CD14-positive monocyte (primary cell): ENCODE results near the gene RNF215. TPM values are rescaled to one million over a fixed set of nuclear protein-coding genes. Genes with fewer than 3 reads are reported as not detected.
A peak's percentile ranks its signal among the peaks of the same experiment; 100 is the strongest.

Experiments
- DNase-seq, 3 donors: peaks; one replicate each; pipeline ENCODE4 v3.0.0-alpha.2; 2011 to 2022
- H2AFZ ChIP-seq: 2 replicates; pipeline ENCODE4 v1.6.0; 2012; ENCODE audit warnings: mild to moderate bottlenecking, low read depth, low read length, inconsistent platforms; ENCODE audit not compliant: insufficient read depth, poor library complexity, severe bottlenecking
- H3K27ac ChIP-seq, 2 donors: 1 replicate in 1 of 2; 2 replicates in 1 of 2; pipeline ENCODE4 v1.5.1; 2012 to 2013; ENCODE audit warnings: low read length in 2 of 2, control low read depth in 1 of 2, inconsistent platforms in 1 of 2, low read depth in 1 of 2, mild to moderate bottlenecking in 1 of 2
- H3K27me3 ChIP-seq, 2 donors: one replicate each; pipeline versions ENCODE4 v1.6.0 to v1.6.1; 2011 to 2013; ENCODE audit warnings: low read length in 2 of 2; ENCODE audit not compliant: control insufficient read depth in 2 of 2, insufficient read depth in 2 of 2
- H3K36me3 ChIP-seq, 2 donors: replicated peaks in 1 of 2; 1 replicate in 1 of 2; 2 replicates in 1 of 2; pipeline versions ENCODE4 v1.5.1 to v1.6.1; 2012 to 2013; ENCODE audit warnings: low read length in 2 of 2, control low read depth in 1 of 2, inconsistent platforms in 1 of 2, mild to moderate bottlenecking in 1 of 2; ENCODE audit not compliant: insufficient read depth in 2 of 2, control insufficient read depth in 1 of 2
- H3K4me1 ChIP-seq, 2 donors: 1 replicate in 1 of 2; 2 replicates in 1 of 2; pipeline versions ENCODE4 v1.5.1 to v1.6.1; 2012 to 2013; ENCODE audit warnings: low read length in 2 of 2, control low read depth in 1 of 2, inconsistent platforms in 1 of 2, mild to moderate bottlenecking in 1 of 2, moderate library complexity in 1 of 2; ENCODE audit not compliant: insufficient read depth in 2 of 2, control insufficient read depth in 1 of 2
- H3K4me2 ChIP-seq: replicated peaks from 2 replicates; pipeline ENCODE3; 2012; ENCODE audit warnings: low read length, moderate library complexity, mild to moderate bottlenecking; ENCODE audit not compliant: poor library complexity, severe bottlenecking; ENCODE audit errors: extremely low read depth
- H3K4me3 ChIP-seq, 3 experiments: fragments of 200-600 bp in 1 of 3; sonication (generic) in 1 of 3; replicated peaks in 1 of 3; 1 replicate in 2 of 3; 2 replicates in 1 of 3; pipeline ENCODE4 v1.5.1; 2011 to 2013; ENCODE audit warnings: low read length in 3 of 3, mild to moderate bottlenecking in 3 of 3, control low read depth in 2 of 3, low read depth in 2 of 3, inconsistent platforms in 1 of 3, moderate library complexity in 1 of 3
- H3K79me2 ChIP-seq: 2 replicates; pipeline ENCODE4 v1.6.0; 2012; ENCODE audit warnings: mild to moderate bottlenecking, control low read depth, inconsistent platforms, low read length, moderate library complexity; ENCODE audit not compliant: insufficient read depth
- H3K9ac ChIP-seq: 2 replicates; pipeline ENCODE4 v1.6.0; 2017; ENCODE audit warnings: low read length, mild to moderate bottlenecking; ENCODE audit not compliant: insufficient read depth, poor library complexity, severe bottlenecking
- H3K9me3 ChIP-seq, 2 donors: replicated peaks in 1 of 2; 1 replicate in 1 of 2; 2 replicates in 1 of 2; pipeline versions ENCODE4 v1.5.1 to v1.6.1; 2012 to 2013; ENCODE audit warnings: low read length in 2 of 2, control low read depth in 1 of 2; ENCODE audit not compliant: control insufficient read depth in 1 of 2, insufficient read depth in 1 of 2
- H4K20me1 ChIP-seq: 2 replicates; pipeline ENCODE4 v1.6.0; 2012; ENCODE audit warnings: mild to moderate bottlenecking, low read length, control low read depth, moderate library complexity; ENCODE audit not compliant: insufficient read depth
- H3K27ac Mint-ChIP-seq, 7 donors: one replicate each; pipeline ENCODE4 v1.8.0; 2020; ENCODE audit warnings: mild to moderate bottlenecking in 7 of 7, mixed read lengths in 7 of 7, moderate library complexity in 6 of 7, inconsistent platforms in 2 of 7
- H3K27me3 Mint-ChIP-seq, 3 donors: one replicate each; pipeline ENCODE4 v1.8.0; 2021 to 2022; ENCODE audit warnings: low read depth in 3 of 3, mild to moderate bottlenecking in 3 of 3, mixed read lengths in 3 of 3, moderate library complexity in 3 of 3, inconsistent platforms in 1 of 3
- H3K36me3 Mint-ChIP-seq, 2 donors: one replicate each; pipeline ENCODE4 v1.8.0; 2020; ENCODE audit warnings: mixed read lengths in 2 of 2, inconsistent platforms in 1 of 2, mild to moderate bottlenecking in 1 of 2
- H3K4me1 Mint-ChIP-seq: one replicate; pipeline ENCODE4 v1.8.0; 2020; ENCODE audit warnings: mild to moderate bottlenecking, mixed read lengths
- H3K4me3 Mint-ChIP-seq, 2 donors: one replicate each; pipeline ENCODE4 v1.8.0; 2020; ENCODE audit warnings: mild to moderate bottlenecking in 2 of 2, mixed read lengths in 2 of 2, moderate library complexity in 1 of 2
- H3K9me3 Mint-ChIP-seq, 7 donors: one replicate each; pipeline ENCODE4 v1.8.0; 2020 to 2022; ENCODE audit warnings: mixed read lengths in 7 of 7, mild to moderate bottlenecking in 6 of 7, moderate library complexity in 6 of 7, inconsistent platforms in 2 of 7
- CTCF ChIP-seq: fragments of 200-600 bp; IDR thresholded peaks from one replicate; pipeline ENCODE4 v1.8.0; 2022; ENCODE audit warnings: antibody characterized with exemption, mild to moderate bottlenecking
- WGBS: methylation state at CpG from one replicate; pipeline ENCODE4 v1.1.5; 2013; ENCODE audit warnings: missing lambda C conversion rate; ENCODE audit not compliant: insufficient coverage; 5-methylcytosine and 5-hydroxymethylcytosine counted together
- intact Hi-C, 2 donors: fragments of 100-400 bp; cut with micrococcal nuclease; formaldehyde crosslinking; loops; one replicate each; pipeline versions ENCODE4 v1.15.0 to v1.15.1; 2023
- polyA plus RNA-seq, 3 donors: library from polyadenylated mRNA; depleted of rRNA in 1 of 3; unstranded in 2 of 3; stranded (reverse) in 1 of 3; fragments of 300-500 nt in 2 of 3; fragments of >200 nt in 1 of 3; fragmentation: Illumina TruSeq in 2 of 3; gene quantifications; 1 replicate in 2 of 3; 2 replicates in 1 of 3; pipeline ENCODE4 v1.2.3, GENCODE V29; 2012 to 2021
- small RNA-seq: library from RNA; depleted of rRNA; stranded (forward); fragments of <200 nt; gene quantifications from one replicate; pipeline ENCODE3, GENCODE V24; 2012; ENCODE audit warnings: low read depth; ENCODE audit not compliant: insufficient read length

The RNF215 gene
- polyA plus RNA-seq, 3 donors, result 0.26 to 12.2 (median 0.42) TPM

- H4K20me1 ChIP-seq, result peaks cover 30% of the 10 kb centered on the region
- H2AFZ ChIP-seq, result no peak overlapping the region
- peaks cover under 1 to 1% of the 10 kb centered on the region in 2 donors for H3K4me1 ChIP-seq
- no peak for TF ChIP-seq CTCF
- Mint-ChIP-seq H3K27ac (peak overlapping the region in 1 of 7 donors; percentile 74), H3K4me1 (peaks cover 3% of the 10 kb centered on the region), H3K4me3 (no peak overlapping the region), H3K27me3 (no peaks in the 10 kb centered on the region), H3K36me3 (peaks cover 67 to 73% of the 10 kb centered on the region in 2 donors), H3K9me3 (no peaks in the 10 kb centered on the region)
- H3K4me3 ChIP-seq, result no peak overlapping the region
- intact Hi-C loops, result no loop called here
- no peaks in the 10 kb centered on the region for H3K79me2 ChIP-seq
- no peaks in the 10 kb centered on the region for H3K9me3 ChIP-seq
- H3K4me2 ChIP-seq, result no peak overlapping the region
- no peak overlapping the region for H3K27ac ChIP-seq
- DNase-seq, result no peak
- H3K27me3 ChIP-seq, result no peaks in the 10 kb centered on the region
- 93% methylated on average over 4 of the region's 5 CpGs for WGBS
- H3K36me3 ChIP-seq, result peaks cover 66 to 79% of the 10 kb centered on the region in 2 donors
- H3K9ac ChIP-seq, result no peak overlapping the region
Observed at GRCh38 chr22:30332551-30332950, 54.7 kb downstream of the RNF215 start.

Small RNA genes lying within 50 kb of the gene (small RNA-seq; reads per million reads assigned to genes)
- not detected for gene AC004832.3
- gene RNU6-564P, result not detected

Other genes with a start within 250 kb of the RNF215 start
- 1 to 10 TPM in 1 of 3 donors, not detected in 2; 7.0 TPM for gene LIF, start 140.7 kb downstream of the RNF215 start, polyA plus RNA-seq
- 100 to 1,000 TPM in 2 of 3 donors, 10 to 100 TPM in 1; 48.0 to 295 (median 146) TPM for gene OSM, start 120.6 kb downstream of the RNF215 start, polyA plus RNA-seq
- gene CASTOR1, start 97.9 kb downstream of the RNF215 start, polyA plus RNA-seq, result 10 to 100 TPM in 1 of 3 donors, 1 to 10 TPM in 2; 6.4 to 15.5 (median 6.5) TPM
- gene TBC1D10A, start 60.5 kb downstream of the RNF215 start, polyA plus RNA-seq, result 10 to 100 TPM; 13.4 to 38.3 (median 21.8) TPM
- 100 to 1,000 TPM in 1 of 3 donors, 10 to 100 TPM in 2; 34.7 to 102 (median 52.1) TPM for gene SF3A1, start 30.5 kb downstream of the RNF215 start, polyA plus RNA-seq
- gene CCDC157, start 30.4 kb downstream of the RNF215 start, polyA plus RNA-seq, result 1 to 10 TPM in 1 of 3 donors, under 1 TPM in 2; 0.50 to 3.7 (median 0.54) TPM
- gene SEC14L2, start 9.6 kb upstream of the RNF215 start, polyA plus RNA-seq, result under 1 TPM in 2 of 3 donors, not detected in 1; 0.03 TPM
- gene MTFP1, start 38.4 kb upstream of the RNF215 start, polyA plus RNA-seq, result 10 to 100 TPM in 1 of 3 donors, 1 to 10 TPM in 2; 6.2 to 14.2 (median 7.5) TPM
- not detected for gene SEC14L3, start 84.6 kb upstream of the RNF215 start, polyA plus RNA-seq
- gene SEC14L4, start 118.3 kb upstream of the RNF215 start, polyA plus RNA-seq, result not detected
- not detected for gene SEC14L6, start 159.3 kb upstream of the RNF215 start, polyA plus RNA-seq
- not detected for gene GAL3ST1, start 187.3 kb upstream of the RNF215 start, polyA plus RNA-seq
- 10 to 100 TPM; 32.2 to 36.6 (median 35.6) TPM for gene PES1, start 204.5 kb upstream of the RNF215 start, polyA plus RNA-seq
- gene TCN2, start 219.8 kb upstream of the RNF215 start, polyA plus RNA-seq, result 10 to 100 TPM; 27.1 to 51.7 (median 45.0) TPM
- 1 to 10 TPM; 1.4 to 2.4 (median 1.6) TPM for gene SLC35E4, start 248.4 kb upstream of the RNF215 start, polyA plus RNA-seq